ENCODE measurements around the gene NEO1.

NEO1 gene

GRCh38 chr15:73317651-73318462 lies 265.6 kb downstream of the NEO1 start:
- DNase-seq, result peak in 2 of 3 experiments; percentile 79 to 83

GRCh38 chr15:73318463-73319351 lies 266.4 kb downstream of the NEO1 start:
- DNase-seq, result peak; percentile 33 to 98 (median 96)

GRCh38 chr15:73319460-73320245 lies 267.4 kb downstream of the NEO1 start:
- peak in 2 of 3 experiments; percentile 33 to 67 for DNase-seq

- DNase-seq, result no peak
These were observed 268.4 kb downstream of the NEO1 start for GRCh38 chr15:73320619-73321180.

GRCh38 chr15:73321496-73322450 lies 269.5 kb downstream of the NEO1 start:
- DNase-seq, result peak in 1 of 3 experiments; percentile 18

GRCh38 chr15:73322665-73323373 lies 270.6 kb downstream of the NEO1 start:
- DNase-seq, result no peak

GRCh38 chr15:73323374-73323955 lies 271.2 kb downstream of the NEO1 start:
- DNase-seq, result no peak

GRCh38 chr15:73323956-73324355 lies 271.7 kb downstream of the NEO1 start:
- no peak for DNase-seq

GRCh38 chr15:73324496-73325170 lies 272.4 kb downstream of the NEO1 start:
- no peak for DNase-seq

GRCh38 chr15:73325191-73325861 lies 273.1 kb downstream of the NEO1 start:
- DNase-seq, result no peak

GRCh38 chr15:73326157-73326556 lies 273.9 kb downstream of the NEO1 start:
- DNase-seq, result no peak

- DNase-seq, result no peak
These were observed 276.0 kb downstream of the NEO1 start for GRCh38 chr15:73328149-73328820.

GRCh38 chr15:73328981-73329380 lies 276.7 kb downstream of the NEO1 start:
- no peak for DNase-seq

- no peak for DNase-seq
These were observed 277.4 kb downstream of the NEO1 start for GRCh38 chr15:73329501-73330200.

- no peak for DNase-seq
These were observed 278.2 kb downstream of the NEO1 start for GRCh38 chr15:73330206-73331051.

GRCh38 chr15:73331501-73331900 lies 279.2 kb downstream of the NEO1 start:
- DNase-seq, result no peak
